ENCODE data around the gene MIF.
"Not testable (repeated sequence)": the region's sequence is repeated elsewhere in the genome, so short reads cannot be mapped to it uniquely, and the experiment has no call there.

The MIF gene

DNA sequence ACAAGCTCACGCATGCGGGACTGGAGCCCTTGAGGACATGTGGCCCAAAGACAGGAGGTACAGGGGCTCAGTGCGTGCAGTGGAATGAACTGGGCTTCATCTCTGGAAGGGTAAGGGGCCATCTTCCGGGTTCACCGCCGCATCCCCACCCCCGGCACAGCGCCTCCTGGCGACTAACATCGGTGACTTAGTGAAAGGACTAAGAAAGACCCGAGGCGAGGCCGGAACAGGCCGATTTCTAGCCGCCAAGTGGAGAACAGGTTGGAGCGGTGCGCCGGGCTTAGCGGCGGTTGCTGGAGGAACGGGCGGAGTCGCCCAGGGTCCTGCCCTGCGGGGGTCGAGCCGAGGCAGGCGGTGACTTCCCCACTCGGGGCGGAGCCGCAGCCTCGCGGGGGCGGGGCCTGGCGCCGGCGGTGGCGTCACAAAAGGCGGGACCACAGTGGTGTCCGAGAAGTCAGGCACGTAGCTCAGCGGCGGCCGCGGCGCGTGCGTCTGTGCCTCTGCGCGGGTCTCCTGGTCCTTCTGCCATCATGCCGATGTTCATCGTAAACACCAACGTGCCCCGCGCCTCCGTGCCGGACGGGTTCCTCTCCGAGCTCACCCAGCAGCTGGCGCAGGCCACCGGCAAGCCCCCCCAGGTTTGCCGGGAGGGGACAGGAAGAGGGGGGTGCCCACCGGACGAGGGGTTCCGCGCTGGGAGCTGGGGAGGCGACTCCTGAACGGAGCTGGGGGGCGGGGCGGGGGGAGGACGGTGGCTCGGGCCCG, at the start of gene MIF:
Gene MIF, plus strand, starts transcription at position 439 of the 765 bp plus-strand sequence. Its CDS starts 92 bp downstream, at position 531.
- DNase-seq: peak; percentile 82

DNA sequence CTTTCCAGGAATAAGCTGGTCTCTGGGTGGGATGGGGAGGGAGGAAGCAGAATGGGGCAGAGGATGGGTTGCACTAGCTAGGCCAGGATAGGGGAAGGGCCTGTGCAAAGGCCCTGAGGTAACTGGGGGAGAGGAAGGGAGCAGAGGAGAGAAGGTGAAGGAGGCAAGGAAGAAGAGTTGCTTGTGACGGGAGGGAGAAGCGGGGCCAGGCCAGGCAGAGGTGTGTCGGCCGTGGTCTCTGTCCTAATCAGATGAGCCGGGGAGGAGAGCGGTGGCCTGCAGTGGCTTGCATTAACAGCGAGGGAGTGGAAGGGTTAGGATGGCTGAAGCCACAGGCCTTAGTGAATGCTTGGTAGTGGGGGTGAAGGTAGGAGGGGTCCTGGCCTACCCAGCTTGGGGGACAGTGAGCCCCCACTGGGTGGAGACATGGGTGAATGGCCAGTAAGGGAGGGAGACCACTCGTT, 49.4 kb upstream of the MIF start:
- no peak for DNase-seq

DNA sequence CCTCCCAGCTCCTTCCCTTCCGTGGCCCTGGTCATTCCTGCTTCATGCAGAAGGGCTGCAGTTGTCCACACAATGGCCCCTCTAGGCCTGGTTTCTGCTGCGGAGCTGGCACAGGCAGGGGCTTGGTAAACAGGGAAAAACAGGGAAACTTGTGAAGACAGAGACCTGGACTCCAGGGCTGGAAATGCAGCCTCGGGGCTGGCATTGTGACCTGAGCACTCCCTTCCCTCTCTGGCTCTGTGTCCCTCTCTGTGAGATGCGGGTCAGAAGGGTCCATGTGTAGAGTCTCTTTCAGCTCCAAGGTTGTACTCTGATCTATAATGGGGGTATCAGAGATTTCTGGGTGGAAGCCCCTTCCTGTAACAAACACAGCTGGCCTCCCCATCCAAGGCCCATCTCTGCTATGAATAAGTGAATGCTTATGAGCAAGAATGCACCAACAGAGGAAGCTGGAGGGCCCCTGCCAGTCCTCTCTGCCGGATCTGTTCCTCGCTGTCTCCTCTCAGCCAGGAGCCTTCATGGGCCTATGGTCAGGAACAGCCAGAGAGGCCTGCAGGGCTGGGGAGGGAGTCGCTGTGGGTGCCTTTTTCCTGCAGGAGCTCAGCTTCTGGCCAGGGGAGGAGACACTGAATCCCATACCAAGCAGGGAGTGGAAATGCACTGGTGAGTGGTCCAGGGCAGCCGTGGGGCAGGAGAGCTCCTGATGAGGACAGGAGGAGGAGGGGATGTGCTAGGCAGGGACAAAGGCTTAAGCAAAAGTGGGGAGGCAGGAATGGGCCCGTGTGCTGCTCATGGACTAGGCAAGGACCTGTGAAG, 48.7 kb upstream of the MIF start:
- DNase-seq: no peak

DNA sequence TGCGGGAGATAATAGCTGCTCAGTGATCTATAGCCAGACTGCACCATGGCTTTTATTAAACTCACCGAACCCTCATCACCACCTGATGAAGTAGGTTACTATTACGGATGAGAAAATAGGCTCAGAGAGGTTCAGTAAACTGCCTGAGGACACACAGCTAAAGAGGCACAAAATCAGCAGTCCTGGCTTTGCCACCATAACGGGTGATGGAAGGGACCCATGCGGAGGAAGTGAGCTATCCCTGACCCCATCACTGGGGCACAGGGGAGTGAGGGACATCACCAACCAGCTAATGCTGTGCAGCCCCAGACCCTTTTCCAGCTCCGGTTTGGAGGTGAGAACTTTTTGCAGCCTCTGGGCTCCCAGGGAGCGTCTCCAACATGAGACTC, 48.1 kb upstream of the MIF start:
- no peak for DNase-seq

DNA sequence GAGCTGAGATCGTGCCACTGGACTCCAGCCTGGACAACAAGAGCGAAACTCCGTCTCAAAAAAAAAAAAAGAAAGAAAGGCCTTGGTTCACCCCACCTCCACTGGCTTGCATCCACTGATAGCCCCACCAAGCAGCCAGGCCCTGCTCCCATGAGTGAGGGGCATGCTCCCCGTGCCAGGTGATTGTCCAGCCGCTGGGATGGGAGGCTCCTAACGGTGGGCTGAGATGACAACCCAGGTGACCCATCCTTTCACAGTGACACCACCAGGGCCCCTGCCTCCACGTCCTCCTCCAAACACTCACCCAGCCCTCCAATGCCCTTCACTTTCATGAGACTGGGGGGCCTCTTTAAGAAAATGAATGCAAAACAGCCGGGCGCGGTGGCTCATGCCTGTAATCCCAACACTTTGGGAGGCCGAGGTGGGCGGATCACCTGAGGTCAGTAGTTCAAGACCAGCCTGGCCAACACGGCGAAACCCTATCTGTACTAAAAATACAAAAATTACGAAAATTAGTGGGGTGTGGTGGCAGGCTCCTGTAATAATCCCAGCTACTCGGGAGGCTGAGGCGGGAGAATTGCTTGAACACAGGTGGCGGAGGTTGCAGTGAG, 46.8 kb upstream of the MIF start:
- DNase-seq: no peak

DNA sequence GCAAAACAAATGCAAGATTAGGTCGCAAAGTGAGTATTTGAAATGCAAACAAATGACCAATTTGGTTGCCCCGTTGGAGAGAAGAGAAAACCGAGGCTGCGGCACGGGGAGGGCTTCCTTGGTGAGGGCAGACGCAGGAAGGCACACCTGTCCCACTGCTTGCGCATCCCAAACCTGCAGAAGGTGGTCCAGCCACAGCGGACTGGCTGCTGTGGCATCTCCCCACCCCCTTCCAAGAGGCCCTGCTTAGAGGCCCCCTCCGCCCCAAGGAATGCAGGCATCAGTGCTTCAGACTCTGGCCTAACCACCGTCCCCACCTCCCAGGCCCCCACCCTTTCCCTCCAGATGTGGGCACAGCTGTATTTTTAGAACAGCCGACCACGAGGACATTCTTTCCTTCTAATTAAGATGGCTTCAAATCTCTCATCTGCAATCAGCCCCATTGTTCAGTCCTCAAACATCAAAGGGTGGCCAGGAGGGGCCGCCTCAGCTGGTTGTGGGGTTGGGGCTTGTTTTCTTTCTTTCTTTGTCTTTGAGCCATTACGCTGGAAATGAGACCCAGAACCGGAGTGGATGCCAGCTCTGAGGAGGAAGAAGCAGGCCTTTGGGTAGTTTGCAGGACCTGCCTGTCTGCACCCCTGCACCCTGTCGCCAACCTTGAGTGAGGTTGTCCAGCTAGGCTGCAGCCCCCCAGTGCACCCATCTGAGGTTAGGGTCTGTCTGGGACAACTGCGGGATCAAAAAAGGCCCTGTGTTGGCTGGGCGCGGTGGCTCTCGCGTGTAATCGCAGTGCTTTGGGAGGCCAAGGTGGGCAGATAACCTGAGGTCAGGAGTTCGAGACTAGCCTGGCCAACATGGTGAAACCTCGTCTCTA, 46.0 kb upstream of the MIF start:
- DNase-seq: no peak

DNA sequence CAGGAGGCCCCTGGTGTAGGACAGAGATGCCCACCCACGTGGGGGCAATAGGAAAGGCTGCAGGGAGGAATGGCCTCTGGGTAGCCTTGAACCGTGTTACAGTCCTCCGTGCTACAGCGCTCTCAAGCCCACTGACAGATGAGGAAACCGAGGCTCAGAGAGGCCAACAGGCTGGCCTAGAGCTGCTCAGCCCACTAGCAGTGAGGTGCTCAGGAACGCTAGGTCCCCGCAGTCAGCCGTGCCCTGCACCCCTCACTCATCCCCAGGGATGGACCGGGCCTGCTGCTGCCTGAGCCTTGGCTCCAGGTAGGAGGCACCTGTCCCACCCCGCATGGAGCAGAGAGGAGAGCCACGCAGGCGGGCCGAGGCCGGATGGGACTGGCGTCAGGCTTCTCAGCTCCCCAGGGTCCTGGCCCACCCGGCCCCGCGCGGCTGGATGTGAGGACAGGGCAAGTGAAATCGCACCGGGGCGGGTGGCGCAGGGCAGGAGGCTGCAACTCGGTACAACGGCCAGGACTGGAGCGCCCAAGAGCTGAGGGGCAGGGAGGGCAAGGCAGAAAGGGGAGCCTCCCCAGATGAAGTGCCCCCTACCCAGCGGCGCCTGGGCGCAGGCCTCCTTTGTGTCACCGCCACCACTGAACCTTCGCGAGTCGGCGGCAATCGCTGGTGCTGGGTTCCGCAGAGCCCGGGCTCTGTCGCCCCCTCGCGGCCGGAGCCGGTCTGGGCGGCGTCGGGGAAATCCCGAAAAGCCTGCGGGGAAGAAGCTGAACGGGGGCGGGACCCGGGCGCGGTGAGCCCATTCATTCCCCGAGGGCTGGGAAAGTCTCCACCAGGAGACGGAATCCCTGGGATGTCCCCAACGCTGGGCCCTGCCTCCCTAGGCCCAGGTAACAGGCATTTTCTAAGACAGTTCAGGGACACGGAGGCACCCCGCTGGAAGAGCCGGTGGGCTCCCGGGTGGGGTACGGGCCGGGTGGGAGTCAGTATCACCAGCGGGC, 44.9 kb upstream of the MIF start:
- no peak for DNase-seq

DNA sequence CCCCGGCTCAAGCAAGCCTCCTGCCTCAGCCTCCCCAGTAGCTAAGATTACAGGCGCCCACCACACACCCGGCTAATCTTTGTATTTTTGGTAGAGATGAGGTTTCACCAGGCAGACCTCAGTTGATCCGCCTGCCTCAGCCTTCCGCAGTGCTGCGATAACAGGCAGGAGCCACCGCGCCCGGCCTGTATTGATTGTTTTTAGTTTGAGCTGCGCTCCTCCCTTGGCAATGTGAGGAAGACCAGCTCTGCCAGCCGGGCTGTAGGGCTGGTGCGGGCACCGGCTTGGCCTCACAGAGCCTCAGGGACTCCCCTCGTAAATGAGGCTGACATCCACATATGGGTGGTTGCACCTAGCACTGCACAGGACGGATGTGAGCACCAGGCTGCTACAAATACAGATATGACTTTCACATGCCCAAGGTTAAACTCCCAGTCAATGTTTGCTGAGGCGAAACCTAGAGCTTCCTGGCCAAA, 44.0 kb upstream of the MIF start:
- DNase-seq: no peak

DNA sequence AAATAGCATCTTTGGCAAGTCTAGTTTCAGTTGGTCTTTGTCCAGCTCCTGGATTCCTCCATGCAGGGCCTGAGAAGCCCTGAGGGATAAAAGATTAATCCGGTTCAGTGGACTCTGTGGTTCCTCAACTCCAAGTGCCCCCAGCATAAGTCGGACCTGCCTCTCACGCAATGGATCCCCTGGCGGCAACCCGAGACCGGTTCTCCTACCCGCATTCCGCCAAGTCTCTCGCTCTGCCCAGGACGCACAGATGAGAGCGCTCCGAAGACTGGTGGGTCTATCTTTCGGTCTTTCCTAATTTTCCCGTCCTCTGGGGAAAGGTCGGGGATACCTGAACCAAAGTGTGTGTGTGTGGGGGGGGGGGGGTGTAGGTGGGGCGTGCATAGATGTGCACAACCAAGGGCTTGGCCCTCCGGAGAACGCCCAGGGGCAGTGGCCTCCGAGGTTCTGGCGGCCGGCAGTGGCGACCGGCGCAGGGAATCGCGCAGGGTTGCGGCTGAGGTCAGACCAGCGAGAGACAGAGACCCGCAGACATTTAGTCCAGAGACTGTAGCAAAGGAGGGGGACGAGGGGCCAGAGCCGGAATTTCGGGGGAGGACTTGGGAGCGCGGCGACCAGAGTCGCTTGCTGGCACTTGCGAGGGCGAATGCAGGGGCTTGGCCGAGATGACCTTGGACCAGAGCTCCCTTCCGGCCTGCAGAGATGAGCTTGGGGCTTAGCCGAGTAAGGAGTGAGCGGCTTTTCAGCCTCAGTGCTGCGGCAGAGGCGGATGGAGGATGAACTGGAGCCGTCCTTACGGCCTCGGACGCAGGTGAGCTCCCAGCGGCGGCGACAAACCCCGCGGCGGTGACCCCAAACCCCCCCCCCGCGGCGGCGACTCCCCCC, 37.2 kb upstream of the MIF start:
- no peak for DNase-seq

DNA sequence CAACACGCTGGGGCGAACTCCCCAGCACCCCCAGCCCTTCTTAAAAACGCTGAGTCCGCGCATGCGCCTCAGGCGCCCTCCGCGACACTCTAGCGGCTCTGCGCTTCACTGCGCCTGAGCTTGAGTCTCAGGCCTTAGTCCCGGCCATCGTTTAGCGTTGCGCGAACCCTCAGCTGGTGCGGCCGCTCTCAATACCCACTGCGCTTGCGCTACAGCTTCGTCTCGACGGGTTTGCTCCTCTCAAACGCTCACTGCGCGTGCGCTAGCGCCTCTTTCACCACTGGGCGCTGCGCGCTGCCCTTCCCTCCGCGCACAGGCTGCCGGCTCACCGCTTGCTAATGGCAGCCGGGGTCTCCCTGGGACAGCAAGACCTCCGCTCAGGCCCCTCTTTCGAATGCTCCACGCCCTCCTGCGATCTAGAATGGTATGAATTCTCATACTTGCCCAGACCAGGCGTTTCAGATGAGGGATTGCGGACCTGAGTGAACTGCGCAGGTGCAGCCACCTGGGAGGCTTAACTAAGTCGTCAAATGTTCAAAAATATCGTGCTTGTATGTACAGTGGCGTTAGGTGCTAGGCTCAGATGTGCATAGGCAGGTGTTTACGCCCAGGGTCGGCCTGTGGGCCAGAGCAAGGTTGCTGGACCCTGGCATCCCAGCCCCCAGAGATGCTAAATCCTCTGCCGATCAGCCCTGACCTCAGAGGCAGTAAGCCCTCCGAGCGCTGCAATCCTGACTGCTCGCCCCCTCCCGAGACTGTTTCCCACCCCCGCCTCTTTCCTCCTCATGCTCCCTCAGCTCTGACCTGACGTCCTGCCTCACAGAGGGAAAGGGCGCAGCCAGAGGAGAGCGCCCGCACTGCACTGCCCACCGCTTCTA, 36.3 kb upstream of the MIF start, which contains the start of gene SLC2A11:
Gene SLC2A11, plus strand, starts transcription at position 270 of the 878 bp plus-strand sequence. Its CDS starts 125 bp downstream, at position 395.
- DNase-seq: peak; percentile 93

DNA sequence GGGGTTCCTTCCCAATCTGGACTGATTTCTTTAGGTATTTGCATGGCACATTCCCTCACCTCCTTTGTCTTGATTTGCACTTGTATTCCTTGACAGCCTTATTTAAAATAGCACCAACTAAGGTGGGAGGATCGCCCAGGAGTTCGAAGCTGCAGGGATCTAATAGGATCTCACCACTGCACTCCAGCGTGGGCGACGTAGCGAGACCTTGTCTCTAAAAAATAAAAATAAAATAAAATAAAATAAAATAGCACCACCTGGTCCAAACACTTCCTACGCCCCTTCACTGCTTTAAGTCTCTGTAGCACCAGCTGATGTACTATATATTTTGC, 35.7 kb upstream of the MIF start:
- DNase-seq: no peak

DNA sequence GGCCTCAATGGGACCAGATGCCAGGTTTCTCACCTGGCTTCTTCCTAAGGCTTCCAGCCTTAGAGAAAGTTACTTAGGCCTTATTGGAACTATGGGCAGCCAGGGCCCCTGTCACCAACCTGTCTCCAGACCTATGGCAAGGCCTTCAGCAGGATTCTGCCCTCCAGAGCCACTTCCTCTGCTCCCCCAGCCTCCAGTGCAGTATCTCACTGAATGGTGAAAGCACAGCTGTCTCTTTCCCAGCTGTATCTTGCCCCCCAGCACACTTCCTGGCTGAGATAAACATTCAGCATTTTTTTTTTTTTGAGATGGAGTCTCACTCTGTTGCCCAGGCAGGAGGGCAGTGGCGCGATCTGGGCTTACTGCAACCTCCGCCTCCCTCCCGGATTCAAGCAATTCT, 35.0 kb upstream of the MIF start:
- no peak for DNase-seq

DNA sequence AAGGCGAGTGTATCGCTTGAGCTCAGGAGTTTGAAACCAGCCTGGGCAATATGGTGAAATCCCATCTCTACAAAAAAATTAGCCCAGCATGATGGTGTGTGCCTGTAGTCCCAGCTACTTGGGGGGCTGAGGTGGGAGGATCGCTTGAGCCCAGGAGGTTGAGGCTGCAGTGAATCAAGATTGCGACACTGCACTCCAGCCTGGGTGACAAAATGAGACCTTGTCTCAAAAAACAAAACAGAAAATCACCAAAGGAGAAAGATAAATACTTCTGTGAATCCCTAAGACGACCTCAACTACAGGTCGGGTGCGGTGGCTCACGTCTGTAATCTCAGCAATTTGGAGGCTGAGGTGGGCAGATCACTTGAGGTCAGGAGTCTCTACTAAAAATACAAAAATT, 34.0 kb upstream of the MIF start:
- DNase-seq: not testable (repeated sequence)

DNA sequence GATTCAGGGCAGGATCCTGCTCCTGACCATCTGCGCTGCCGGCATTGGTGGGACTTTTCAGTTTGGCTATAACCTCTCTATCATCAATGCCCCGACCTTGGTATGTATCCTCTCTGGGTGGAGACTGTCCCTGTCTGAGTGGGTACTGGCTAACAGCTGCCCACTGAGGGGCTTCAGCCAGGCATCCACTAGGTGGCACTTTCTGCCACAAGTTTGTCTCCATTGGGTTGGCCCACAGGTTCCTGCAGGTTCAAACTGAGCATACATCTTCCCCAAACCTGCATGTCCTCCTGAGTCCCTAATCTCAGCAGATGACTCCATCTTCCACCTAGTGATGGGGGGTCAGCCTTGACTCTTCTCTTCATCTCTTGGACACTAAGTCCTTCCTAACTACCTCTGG, 32.1 kb upstream of the MIF start:
- no peak for DNase-seq

DNA sequence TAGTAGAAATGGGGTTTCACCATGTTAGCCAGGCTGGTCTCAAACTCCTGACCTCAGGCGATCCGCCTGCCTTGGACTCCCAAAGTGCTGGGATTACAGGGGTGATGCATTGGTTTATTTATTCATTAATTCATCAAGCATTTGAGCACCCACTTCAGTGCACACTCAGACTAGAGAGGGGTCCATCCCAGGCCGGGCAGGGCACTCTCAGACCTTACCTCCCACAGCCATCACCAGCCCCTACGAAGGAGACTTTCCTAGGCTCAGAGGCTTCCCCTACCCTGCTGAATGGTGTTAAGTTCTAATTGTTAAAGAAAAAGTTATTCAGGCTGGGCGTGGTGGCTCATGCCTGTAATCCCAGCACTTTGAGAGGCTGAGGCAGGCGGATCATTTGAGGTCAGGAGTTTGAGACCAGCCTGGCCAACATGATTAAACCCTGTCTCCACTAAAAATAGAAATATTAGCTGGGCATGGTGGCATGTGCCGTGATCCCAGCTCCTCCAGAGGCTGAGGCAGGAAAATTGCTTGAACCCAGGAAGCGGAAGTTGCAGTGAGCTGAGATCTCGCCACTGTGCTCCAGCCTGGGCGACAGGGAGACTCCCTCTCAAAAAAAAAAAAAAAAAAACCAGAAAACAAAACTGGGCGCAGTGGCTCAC, 29.6 kb upstream of the MIF start:
- DNase-seq: not testable (repeated sequence)

DNA sequence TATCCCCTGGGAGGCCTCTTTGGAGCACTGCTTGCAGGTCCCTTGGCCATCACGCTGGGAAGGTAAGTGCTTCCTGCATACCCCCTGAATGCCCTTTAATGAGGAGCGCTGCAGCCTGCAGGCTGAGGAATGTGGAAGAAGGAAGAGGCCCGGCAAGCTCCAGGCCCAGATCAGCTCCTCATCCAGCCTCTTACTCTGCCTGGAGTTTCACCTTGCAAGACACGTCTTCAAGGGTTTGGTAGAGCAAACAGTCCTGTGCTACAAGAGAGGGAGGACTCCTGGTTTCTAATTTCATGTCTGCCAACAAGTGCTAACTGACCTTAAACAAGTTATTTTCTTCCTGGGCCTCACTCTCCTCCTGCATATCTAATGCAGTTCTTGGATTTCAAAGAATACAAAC, 25.6 kb upstream of the MIF start:
- DNase-seq: no peak

DNA sequence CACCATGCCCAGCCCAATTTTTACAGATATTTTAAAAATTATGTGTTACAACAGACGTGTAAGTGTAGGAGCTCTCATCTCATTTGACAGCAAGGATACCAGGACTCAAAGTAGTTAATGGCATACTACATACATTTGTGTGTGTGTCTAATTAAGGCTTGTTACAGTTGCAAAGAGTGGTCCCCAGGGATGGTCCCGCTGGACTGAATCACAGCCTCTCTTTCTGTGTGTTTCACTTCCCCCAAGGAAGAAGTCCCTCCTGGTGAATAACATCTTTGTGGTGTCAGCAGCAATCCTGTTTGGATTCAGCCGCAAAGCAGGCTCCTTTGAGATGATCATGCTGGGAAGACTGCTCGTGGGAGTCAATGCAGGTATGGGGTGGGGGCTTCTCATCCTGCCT, 19.3 kb upstream of the MIF start:
- DNase-seq: no peak

DNA sequence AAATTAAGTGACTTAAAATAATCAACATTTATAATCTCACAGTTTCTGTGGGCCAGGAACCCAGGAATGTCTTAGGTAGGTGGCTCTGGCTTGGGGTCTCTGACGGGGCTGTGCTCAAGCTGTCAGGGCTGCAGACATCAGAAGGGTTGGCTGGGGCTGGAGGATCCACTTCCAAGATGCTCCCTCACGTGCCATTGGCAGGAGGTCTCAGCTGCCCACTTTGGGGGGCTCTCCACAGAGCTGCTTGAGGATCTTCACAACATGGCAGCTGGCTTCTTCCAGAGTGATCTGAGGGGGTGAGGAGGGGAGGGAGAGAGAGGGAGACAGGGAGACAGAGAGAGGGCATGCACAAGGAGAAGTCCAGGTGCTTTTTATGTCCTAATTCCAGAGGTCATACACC, 18.4 kb upstream of the MIF start:
- no peak for DNase-seq

DNA sequence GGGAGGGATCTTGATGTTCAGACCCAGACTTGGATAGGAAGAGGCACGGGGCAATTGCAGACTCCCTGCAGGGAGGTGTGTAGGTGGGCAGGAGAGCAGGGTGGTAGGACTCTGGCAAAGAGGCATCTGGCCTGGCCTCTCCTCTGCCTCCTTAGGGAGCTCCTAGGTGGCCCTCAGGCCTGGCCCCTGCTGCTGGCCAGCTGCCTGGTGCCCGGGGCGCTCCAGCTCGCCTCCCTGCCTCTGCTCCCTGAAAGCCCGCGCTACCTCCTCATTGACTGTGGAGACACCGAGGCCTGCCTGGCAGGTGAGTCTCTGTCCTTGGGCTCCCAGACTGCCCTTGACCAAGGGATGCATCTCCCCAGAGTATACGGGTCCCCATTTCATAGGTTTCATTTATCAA, 16.6 kb upstream of the MIF start:
- no peak for DNase-seq

Data from NCI-H1048 (cell line).